HG03575 (cell line): ENCODE results near the gene GPC1.

Experiments
- ATAC-seq: cut with Tn5 transposase; IDR thresholded peaks from one replicate; pipeline ENCODE4 v1.9.1; 2021; ENCODE audit not compliant: unreplicated experiment, insufficient number of reproducible peaks, low FRiP score; ENCODE audit errors: extremely low read depth

Gene GPC1

DNA sequence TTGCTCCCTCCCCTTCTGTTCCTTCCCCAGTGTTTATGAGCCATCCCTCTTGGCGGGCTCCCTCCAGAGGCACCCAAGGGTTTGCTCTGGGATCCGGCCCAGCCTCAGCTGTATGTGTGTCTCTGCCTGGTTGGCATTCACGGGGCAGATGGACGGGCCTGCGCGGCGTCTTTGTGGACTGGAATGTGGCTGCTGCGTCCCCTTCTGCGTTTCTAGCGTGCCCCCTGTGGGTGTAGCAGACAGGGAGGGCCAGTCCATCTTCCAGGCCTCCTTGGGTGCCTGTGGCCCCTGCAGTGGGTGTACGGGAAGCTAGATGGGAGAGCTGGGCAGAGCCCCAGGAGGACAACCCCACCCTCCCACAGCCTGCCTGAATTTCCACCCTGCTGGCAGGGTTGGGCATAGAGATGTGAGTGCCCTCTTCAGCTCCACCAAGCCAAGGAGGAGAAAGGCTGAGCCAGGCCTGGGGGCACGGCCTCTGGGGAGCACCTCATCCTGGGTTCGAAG, 15.7 kb downstream of the GPC1 start:
- no peak for ATAC-seq

- ATAC-seq: no peak
These were observed 16.5 kb downstream of the GPC1 start for GRCh38 chr2:240451791-240452461.

- ATAC-seq: no peak
These were observed 17.2 kb downstream of the GPC1 start for GRCh38 chr2:240452462-240453256.

DNA sequence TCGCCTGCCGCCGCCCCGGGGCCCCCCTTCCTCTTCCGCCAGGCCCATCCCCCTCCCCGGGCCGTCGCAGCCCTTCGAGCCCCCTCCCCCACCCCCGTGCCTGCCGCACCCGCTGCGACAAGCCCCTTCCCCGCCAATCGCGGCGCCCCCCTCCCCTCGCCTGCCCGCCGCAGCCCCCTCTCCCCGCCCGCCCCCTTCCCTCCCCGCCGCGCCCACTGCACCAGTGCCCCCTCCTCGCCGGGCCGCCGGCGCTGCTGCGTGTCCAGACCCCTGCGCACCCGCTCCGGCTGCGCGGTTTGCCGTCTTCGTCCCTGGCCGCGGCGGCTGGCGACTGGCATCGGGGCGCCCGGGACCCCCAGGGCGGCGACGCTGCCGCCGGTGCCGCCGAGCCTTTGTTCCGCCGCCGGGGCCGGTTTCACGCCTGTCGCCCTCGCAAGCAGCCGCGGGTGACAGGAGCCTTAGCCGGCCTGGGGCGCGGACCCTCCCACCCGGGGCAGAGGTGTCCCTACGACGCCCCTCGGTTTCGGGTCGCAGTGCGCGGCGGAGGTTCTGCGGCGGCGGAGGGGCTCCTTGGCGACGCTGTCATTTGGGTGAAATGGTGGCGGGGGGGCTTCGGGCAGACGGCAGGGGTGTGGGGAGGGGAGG, 18.1 kb downstream of the GPC1 start:
- ATAC-seq: no peak

- ATAC-seq: no peak
These were observed 18.8 kb downstream of the GPC1 start for GRCh38 chr2:240454106-240454901.

GRCh38 chr2:240455272-240455646, 19.8 kb downstream of the GPC1 start:
- no peak for ATAC-seq

DNA sequence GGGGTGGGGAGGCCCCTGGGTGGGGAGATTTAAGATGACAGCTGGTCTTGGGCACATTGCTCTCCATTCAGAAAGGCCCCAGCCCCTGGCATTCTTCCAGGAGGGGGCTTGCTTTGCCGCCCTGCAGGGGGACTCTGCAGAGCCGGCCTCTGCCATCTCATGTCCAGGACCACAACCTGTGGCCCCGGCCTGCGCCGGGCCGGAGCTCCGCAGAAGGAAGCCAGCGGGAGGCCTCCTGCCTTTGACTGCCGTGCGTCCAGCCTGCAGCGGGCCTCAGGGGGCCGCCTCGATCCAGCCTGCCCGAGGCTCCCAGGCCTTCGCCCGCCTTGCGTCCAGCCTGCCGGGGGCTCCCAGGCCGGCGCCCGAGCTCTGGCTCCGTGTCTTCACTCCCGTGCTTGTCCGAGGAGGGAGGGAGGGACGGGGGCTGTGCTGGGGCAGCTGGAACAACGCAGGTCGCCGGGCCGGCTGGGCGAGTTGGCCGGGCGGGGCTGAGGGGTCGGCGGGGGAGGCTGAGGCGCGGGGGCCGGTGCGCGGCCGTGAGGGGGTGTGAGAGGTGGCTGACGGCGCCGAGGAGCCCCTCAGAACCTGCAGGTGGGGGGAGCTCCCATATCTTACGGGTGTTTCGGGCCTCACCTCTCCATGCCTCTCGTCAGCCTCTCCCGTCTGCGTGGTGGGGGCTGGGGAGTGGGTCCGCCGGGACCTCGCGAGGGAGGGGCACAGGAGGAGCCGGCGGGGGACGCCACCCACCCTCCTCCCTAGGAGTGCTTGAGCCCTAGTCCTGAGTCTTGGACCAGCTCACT, 20.4 kb downstream of the GPC1 start:
- ATAC-seq: no peak

DNA sequence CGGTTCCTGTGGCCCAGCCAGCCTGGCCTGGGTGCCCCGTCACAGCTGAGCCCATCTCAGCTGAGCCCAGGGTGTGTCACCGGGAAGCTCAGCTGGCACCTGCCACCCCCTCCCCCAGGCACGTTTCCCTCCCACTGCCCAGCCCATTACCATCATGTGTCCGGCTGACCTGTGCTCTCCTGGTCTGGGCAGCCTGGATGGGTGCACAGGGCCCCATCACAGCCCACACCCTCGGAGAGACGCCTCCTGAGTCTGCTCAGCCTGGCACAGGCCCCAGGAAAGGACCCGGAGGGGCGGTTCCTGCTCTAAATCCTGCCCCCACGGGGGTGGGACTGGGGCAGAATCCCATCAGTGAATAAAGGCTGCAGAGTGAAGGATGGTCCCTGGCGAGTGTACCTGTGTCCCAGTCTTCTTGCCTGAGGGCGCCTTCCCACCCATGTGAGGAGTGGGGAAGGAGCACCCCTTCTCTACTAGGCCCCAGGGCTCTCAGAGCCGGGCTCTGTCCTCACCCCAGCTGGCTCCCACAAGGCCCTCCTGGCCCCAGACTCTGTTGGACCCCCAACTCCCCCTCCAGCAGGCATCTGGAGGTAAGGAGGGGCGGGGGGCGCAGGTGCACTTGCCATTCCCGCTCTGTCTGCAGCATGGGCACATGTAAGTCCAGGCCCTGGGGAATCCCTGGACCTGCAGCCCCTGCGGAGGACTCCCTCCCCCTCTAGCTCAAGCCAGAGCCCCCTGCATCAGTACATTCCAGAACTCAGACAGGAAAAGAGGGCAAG, 21.2 kb downstream of the GPC1 start:
- no peak for ATAC-seq

GRCh38 chr2:240457223-240458043, 22.0 kb downstream of the GPC1 start:
- no peak for ATAC-seq

DNA sequence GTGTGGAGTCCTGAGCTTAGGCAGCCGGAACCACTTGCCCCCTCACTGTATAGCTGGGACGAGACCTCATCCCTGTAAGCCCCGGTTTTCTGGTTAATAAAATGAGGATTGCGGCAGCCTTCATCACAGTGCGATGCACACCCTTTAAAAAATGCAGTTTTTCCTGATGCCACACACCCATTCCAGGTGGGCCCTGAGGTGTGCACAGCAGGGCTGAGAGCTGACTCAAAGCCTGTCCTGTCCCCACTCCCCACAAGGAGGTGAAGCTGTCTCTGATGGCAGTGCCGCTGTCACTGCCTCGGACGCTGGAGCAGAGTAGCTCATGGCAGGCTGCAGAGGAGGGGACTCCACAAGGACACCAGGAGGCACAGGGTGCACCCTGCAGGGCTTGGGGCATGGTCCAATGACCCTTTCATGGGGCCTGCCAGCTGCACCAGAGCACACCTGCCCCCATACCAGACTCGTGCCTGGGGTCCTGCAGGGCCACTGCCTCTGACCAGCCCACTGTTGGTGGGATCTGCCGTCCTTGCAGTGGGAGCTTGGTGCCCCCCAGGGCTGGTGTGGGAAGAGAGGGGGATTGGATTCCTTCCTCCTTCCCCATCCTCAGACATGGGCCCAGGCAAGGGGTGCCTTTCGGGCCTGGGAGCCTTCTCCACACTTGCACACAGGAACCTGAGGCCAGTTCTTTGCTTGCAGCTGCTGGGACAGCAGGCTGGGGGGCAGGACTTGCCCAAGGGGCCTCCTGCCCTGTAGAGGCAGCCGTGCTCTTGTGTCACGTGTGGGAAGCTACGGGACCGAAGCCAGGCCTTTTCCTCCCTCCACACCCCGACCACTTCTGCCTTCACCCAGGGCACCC, 22.8 kb downstream of the GPC1 start:
- no peak for ATAC-seq

- no peak for ATAC-seq
These were observed 23.5 kb downstream of the GPC1 start for GRCh38 chr2:240458900-240459391.

DNA sequence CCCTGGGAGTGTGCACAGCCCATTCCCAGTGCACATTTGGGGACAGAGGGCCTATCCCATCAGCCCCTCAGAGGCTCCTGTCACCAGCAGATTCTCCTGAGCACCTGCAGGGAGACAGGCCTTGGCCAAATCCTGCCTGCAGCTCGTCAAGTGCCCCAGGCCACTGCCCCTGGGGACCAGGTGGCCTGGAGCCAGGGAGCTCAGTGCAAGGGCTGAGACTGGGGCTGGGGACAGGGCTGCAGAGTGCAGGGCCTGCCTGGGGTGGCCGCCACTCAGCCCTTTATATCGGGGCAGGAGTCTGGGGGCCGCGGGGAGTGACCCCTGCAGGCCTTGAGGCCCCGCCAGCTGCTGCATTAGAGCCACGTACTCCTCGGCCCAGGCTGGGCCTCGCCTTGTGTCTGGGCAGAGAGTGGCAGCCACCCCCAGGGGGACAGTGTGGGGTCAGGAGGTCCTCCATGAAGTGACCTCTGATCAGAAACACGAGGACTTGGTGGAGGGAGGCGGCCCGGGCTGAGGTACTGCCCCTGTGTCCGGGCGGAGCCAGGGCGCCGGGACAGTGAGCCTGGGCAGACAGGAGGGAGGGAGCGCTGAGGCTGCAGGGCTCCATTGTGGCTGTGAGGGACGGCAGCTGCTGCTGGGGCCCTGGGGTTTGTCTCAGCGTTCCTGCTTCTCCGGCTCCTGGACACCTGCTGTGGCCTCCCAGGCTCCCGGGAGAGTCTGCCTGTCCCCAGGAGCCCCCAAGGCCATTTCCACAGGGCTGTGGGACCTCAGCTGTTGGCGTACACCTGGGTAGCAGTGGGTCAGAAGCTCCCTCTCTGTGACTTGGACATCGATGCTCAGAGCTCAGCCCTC, 24.2 kb downstream of the GPC1 start:
- ATAC-seq: no peak

DNA sequence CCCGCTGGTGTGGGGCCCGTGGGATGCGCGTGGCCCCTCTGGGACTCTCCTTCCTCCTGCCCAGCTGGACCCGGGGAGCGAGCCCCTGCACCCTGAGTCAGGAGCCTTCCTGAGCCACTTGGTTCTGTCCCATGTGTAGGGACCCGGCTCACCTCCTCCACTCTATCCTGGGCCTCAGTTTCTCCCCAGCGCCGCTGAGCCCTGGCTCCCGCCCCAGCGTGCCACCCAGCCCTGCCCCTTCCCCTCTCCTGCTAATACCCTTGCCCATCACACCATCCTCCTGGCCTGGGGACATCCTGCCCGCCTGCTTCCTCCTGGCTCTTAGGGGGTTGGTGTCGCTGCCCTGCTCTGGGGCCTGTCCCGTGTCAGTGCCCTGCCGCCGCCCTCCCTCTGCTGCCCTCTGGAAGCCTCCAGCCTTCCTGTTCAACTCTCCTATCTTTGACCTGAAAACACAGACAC, 24.8 kb downstream of the GPC1 start:
- ATAC-seq: no peak

DNA sequence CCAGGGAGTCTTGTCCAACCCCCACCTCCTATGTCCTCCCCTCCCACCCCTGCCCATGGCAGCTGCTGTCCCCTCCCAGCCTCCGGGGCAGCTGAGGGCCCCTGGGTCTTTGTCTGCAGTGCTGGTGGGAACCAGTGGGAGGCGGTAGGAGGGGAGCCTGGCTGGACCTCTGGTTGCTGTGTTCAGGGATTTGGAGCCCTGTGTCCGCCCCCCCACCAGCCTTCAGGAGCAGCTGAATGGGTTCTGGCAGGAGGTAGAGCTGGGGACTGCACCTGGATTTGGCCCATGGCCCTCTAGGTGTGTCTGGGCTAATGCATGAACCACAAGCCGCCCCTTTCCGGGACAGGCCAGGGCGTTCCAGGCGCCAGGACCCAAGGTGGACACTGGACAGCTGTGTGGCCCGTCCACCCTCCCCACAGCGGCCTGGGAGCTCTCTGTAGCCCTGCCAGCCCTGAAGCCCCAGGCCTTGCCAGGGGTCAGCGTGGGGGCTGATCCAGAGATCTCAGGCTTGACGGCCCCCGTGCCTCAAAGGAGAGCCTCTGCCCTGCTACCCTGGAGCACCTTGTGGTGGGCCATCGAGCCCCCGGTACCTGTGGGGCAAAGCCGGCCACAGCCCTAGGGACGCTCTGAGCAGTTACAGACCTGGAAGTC, 25.4 kb downstream of the GPC1 start:
- no peak for ATAC-seq
